OCI-LY1 (cell line): ENCODE measurements around the gene RAB36.
A peak's percentile ranks its signal among the peaks of the same experiment; 100 is the strongest.

Experiments used
- H2AFZ ChIP-seq: fragments of 200-600 bp; sonication (generic), shearing (Covaris generic); 2 replicates; pipeline ENCODE4 v1.6.0; 2014; ENCODE audit warnings: antibody characterized with exemption, mild to moderate bottlenecking, low read length
- H3F3A ChIP-seq: fragments of 200-600 bp; sonication (generic), shearing (Covaris generic); 2 replicates; pipeline ENCODE4 v1.6.0; 2014; ENCODE audit warnings: mild to moderate bottlenecking, antibody characterized with exemption, low read length, moderate library complexity; ENCODE audit not compliant: insufficient read depth
- H3K27ac ChIP-seq: fragments of 200-600 bp; sonication (generic); 2 replicates; pipeline ENCODE4 v1.5.1; 2014; ENCODE audit warnings: low read length, mixed run types, mild to moderate bottlenecking, low read depth; ENCODE audit not compliant: poor library complexity, severe bottlenecking
- H3K27me3 ChIP-seq: fragments of 200-600 bp; sonication (generic); 2 replicates; pipeline ENCODE4 v1.6.0; 2014; ENCODE audit warnings: antibody characterized with exemption, mild to moderate bottlenecking, low read length, moderate library complexity; ENCODE audit not compliant: insufficient read depth
- H3K36me3 ChIP-seq: fragments of 200-600 bp; sonication (generic); 2 replicates; pipeline ENCODE4 v1.6.1; 2014; ENCODE audit warnings: mild to moderate bottlenecking, antibody characterized with exemption, low read length, moderate library complexity, mixed read lengths; ENCODE audit not compliant: insufficient read depth
- H3K4me1 ChIP-seq: fragments of 200-600 bp; sonication (generic); 2 replicates; pipeline ENCODE4 v1.5.1; 2014; ENCODE audit warnings: mild to moderate bottlenecking, low read length, moderate library complexity; ENCODE audit not compliant: insufficient read depth, severe bottlenecking
- H3K4me2 ChIP-seq: fragments of 200-600 bp; sonication (generic), shearing (Covaris generic); 2 replicates; pipeline ENCODE4 v1.6.1; 2014; ENCODE audit warnings: low read length
- H3K4me3 ChIP-seq: fragments of 200-600 bp; sonication (generic); 2 replicates; pipeline ENCODE4 v1.5.1; 2014; ENCODE audit warnings: low read length, low read depth, mild to moderate bottlenecking, mixed read lengths; ENCODE audit not compliant: poor library complexity, severe bottlenecking
- H3K79me2 ChIP-seq: fragments of 200-600 bp; shearing (Covaris generic); 2 replicates; pipeline ENCODE4 v1.6.1; 2016; ENCODE audit warnings: mixed run types, low read length, mixed read lengths; ENCODE audit not compliant: insufficient read depth
- H3K9ac ChIP-seq: fragments of 200-600 bp; sonication (generic), shearing (Covaris generic); 2 replicates; pipeline ENCODE4 v1.6.1; 2014; ENCODE audit warnings: mild to moderate bottlenecking, low read length, mixed read lengths
- H3K9me2 ChIP-seq: fragments of 200-600 bp; sonication (generic), shearing (Covaris generic); 2 replicates; pipeline ENCODE4 v1.6.1; 2014; ENCODE audit warnings: low read depth, mild to moderate bottlenecking, low read length, mixed read lengths
- H3K9me3 ChIP-seq: fragments of 200-600 bp; shearing (Covaris generic); 2 replicates; pipeline ENCODE4 v1.6.1; 2014; ENCODE audit warnings: low read length, mixed read lengths
- H4K20me1 ChIP-seq: fragments of 200-600 bp; sonication (generic), shearing (Covaris generic); 2 replicates; pipeline ENCODE4 v1.6.0; 2016; ENCODE audit warnings: mild to moderate bottlenecking, low read length; ENCODE audit not compliant: insufficient read depth
- EZH2 ChIP-seq: fragments of 200-600 bp; sonication (generic), shearing (Covaris generic); IDR thresholded peaks from 2 replicates; pipeline ENCODE4 v1.8.0; 2017; ENCODE audit warnings: borderline replicate concordance, mixed run types, mild to moderate bottlenecking, antibody characterized with exemption, low read length, moderate library complexity, mixed read lengths
- TF ChIP-seq, protein P1 (sequence below): fragments of 200-600 bp; sonication (generic), shearing (Covaris generic); IDR thresholded peaks from 2 replicates; pipeline ENCODE4 v1.5.1; 2017; ENCODE audit warnings: mild to moderate bottlenecking, antibody characterized with exemption, low read length, moderate library complexity, mixed read lengths

Gene RAB36

GRCh38 chr22:23117891-23118646, 27.2 kb upstream of the RAB36 start:
- Histone ChIP-seq H3K4me1 (peaks cover 5% of the 10 kb centered on the region), H3K36me3 (no peaks in the 10 kb centered on the region), H3K9me2 (no peaks in the 10 kb centered on the region), H3K27ac (no peak overlapping the region), H3F3A (no peaks in the 10 kb centered on the region), H3K79me2 (no peaks in the 10 kb centered on the region), H3K4me3 (no peak overlapping the region), H2AFZ (no peak overlapping the region), H4K20me1 (no peaks in the 10 kb centered on the region), H3K27me3 (no peaks in the 10 kb centered on the region), H3K9ac (no peak overlapping the region), H3K4me2 (no peak overlapping the region), H3K9me3 (no peaks in the 10 kb centered on the region)
- no peak for TF ChIP-seq EZH2
- TF ChIP-seq, protein P1, sequence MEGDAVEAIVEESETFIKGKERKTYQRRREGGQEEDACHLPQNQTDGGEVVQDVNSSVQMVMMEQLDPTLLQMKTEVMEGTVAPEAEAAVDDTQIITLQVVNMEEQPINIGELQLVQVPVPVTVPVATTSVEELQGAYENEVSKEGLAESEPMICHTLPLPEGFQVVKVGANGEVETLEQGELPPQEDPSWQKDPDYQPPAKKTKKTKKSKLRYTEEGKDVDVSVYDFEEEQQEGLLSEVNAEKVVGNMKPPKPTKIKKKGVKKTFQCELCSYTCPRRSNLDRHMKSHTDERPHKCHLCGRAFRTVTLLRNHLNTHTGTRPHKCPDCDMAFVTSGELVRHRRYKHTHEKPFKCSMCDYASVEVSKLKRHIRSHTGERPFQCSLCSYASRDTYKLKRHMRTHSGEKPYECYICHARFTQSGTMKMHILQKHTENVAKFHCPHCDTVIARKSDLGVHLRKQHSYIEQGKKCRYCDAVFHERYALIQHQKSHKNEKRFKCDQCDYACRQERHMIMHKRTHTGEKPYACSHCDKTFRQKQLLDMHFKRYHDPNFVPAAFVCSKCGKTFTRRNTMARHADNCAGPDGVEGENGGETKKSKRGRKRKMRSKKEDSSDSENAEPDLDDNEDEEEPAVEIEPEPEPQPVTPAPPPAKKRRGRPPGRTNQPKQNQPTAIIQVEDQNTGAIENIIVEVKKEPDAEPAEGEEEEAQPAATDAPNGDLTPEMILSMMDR: no peak

- Histone ChIP-seq H3K9ac (no peak overlapping the region), H3K27me3 (no peaks in the 10 kb centered on the region), H3K4me2 (no peak overlapping the region), H3K4me1 (peaks cover 5% of the 10 kb centered on the region), H3F3A (no peaks in the 10 kb centered on the region), H3K27ac (no peak overlapping the region), H2AFZ (peak overlapping the region; percentile 87), H4K20me1 (no peaks in the 10 kb centered on the region), H3K79me2 (no peaks in the 10 kb centered on the region), H3K4me3 (no peak overlapping the region), H3K9me3 (no peaks in the 10 kb centered on the region), H3K9me2 (no peaks in the 10 kb centered on the region), H3K36me3 (no peaks in the 10 kb centered on the region)
- TF ChIP-seq EZH2: no peak
- TF ChIP-seq, protein P1: no peak
Measured at GRCh38 chr22:23118647-23119493, 26.4 kb upstream of the RAB36 start.

DNA sequence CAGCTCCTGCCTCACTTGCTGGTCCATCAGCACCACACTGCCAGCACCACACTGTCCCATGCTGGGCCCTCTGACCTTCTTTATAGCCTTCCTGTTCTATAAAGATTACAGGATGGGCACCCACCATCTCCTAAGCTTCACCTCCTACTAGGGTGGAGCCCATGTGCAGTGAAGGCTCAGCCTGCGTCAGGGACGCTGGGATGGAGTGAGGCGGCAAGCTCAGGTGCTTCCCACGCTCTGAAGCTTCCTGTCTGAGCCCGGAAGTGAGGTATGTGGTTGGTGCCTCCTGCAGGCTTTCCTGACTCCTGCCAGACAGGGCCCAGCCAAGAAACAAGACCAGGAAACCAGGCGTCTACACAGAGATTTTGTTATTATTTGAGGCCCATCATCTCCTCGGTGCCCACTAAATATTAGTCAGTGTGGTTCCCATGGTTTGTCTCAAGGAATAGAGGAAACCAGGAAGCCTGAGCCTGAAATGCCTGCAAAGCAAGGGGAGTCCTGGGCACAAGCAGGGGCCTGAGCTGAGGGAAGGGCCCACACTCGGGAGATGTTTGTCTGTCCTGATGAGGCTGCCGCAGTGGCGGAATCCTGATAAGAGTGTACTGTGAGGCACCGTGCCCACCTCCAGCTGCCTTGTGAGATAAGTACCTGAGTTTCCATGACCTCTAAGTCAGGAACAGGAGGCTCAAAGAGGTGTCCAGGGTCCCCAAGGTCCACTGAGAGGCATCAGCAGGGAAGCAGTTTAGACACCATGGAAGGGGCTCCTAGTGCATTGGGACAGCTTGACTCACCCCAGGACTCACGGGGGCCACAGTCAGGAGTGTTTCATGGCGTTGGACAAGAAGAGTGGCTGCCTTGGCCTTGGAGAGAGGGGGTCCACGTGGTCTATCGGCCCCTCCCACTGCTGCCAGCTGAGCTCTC, 25.5 kb upstream of the RAB36 start:
- no peaks in the 10 kb centered on the region for H3K9me2 ChIP-seq
- peaks cover 5% of the 10 kb centered on the region for H3K4me1 ChIP-seq
- H3F3A ChIP-seq: no peaks in the 10 kb centered on the region
- TF ChIP-seq EZH2: no peak
- TF ChIP-seq, protein P1: no peak
- H2AFZ ChIP-seq: peak overlapping the region; percentile 87
- no peak overlapping the region for H3K9ac ChIP-seq
- no peaks in the 10 kb centered on the region for H3K79me2 ChIP-seq
- no peaks in the 10 kb centered on the region for H3K9me3 ChIP-seq
- H3K27me3 ChIP-seq: no peaks in the 10 kb centered on the region
- no peak overlapping the region for H3K4me3 ChIP-seq
- no peak overlapping the region for H3K4me2 ChIP-seq
- H3K27ac ChIP-seq: no peak overlapping the region
- no peaks in the 10 kb centered on the region for H3K36me3 ChIP-seq
- H4K20me1 ChIP-seq: no peaks in the 10 kb centered on the region
